ENCODE measurements around the gene COMMD3.
A peak's percentile ranks its signal among the peaks of the same experiment; 100 is the strongest.
"Not testable (repeated sequence)": the region's sequence is repeated elsewhere in the genome, so short reads cannot be mapped to it uniquely, and the experiment has no call there.

Gene COMMD3

GRCh38 chr10:22340329-22341189 is 24.4 kb downstream of the COMMD3 start:
- DNase-seq: peak; percentile 74

- no peak for DNase-seq
These were observed 25.2 kb downstream of the COMMD3 start for GRCh38 chr10:22341190-22341925.

- no peak for DNase-seq
These were observed 25.7 kb downstream of the COMMD3 start for GRCh38 chr10:22341926-22342196.

- DNase-seq: no peak
These were observed 26.2 kb downstream of the COMMD3 start for GRCh38 chr10:22342421-22342820.

- no peak for DNase-seq
These were observed 27.5 kb downstream of the COMMD3 start for GRCh38 chr10:22343731-22344130.

- peak; percentile 60 for DNase-seq
These were observed 28.1 kb downstream of the COMMD3 start for GRCh38 chr10:22344249-22344648.

- no peak for DNase-seq
These were observed 28.7 kb downstream of the COMMD3 start for GRCh38 chr10:22344781-22345300.

- DNase-seq: peak; percentile 37
These were observed 29.3 kb downstream of the COMMD3 start, which contains the start of gene SPAG6 for GRCh38 chr10:22345301-22346095. TSS of gene SPAG6 (plus strand) at chr10:22345496. CDS start at chr10:22345612, 116 bp downstream.

- DNase-seq: no peak
These were observed 30.0 kb downstream of the COMMD3 start for GRCh38 chr10:22346096-22346661.

- no peak for DNase-seq
These were observed 33.6 kb downstream of the COMMD3 start for GRCh38 chr10:22349755-22350154.

- DNase-seq: no peak
These were observed 35.0 kb downstream of the COMMD3 start for GRCh38 chr10:22351131-22351703.

GRCh38 chr10:22356324-22356873 is 40.2 kb downstream of the COMMD3 start:
- DNase-seq: no peak

- DNase-seq: not testable (repeated sequence)
These were observed 41.6 kb downstream of the COMMD3 start for GRCh38 chr10:22357770-22358169.

- no peak for DNase-seq
These were observed 47.1 kb downstream of the COMMD3 start for GRCh38 chr10:22363305-22363704.

- no peak for DNase-seq
These were observed 48.4 kb downstream of the COMMD3 start for GRCh38 chr10:22364407-22365140.

- DNase-seq: peak; percentile 37
These were observed 49.0 kb downstream of the COMMD3 start for GRCh38 chr10:22365233-22365632.

- no peak for DNase-seq
These were observed 49.7 kb downstream of the COMMD3 start for GRCh38 chr10:22365644-22366434.

GRCh38 chr10:22366435-22366703 is 50.2 kb downstream of the COMMD3 start:
- no peak for DNase-seq

- DNase-seq: no peak
These were observed 50.6 kb downstream of the COMMD3 start for GRCh38 chr10:22366771-22367170.

- DNase-seq: no peak
These were observed 51.3 kb downstream of the COMMD3 start for GRCh38 chr10:22367471-22367870.

GRCh38 chr10:22368402-22368801 is 52.2 kb downstream of the COMMD3 start:
- DNase-seq: no peak

Measured in GDM1 (cell line).